HepG2 (cell line): Measurements from ENCODE around the gene CDC42EP1. TPM values are rescaled to one million over a fixed set of nuclear protein-coding genes. Genes with fewer than 3 reads are reported as not detected.

Source experiments
- ATAC-seq: fragments of 200-7000 bp; cut with Tn5 transposase; 3 replicates; pipeline ENCODE4 v1.9.1; 2020; ENCODE audit warnings: mild to moderate bottlenecking, moderate library complexity
- BruUV-seq: library from RNA; stranded (reverse); fragments of 400-500 nt; replicated peaks from 2 replicates; lab custom pipeline; 2021; lab: Mats Ljungman, UMichigan
- CTCF ChIA-PET: fragments of 300-600 bp; formaldehyde crosslinking; extraction: SDS; loops from one replicate; lab custom pipeline; 2021; ENCODE audit warnings: low total read pairs, inconsistent platforms, low intra/inter-chr PET ratio; lab: Yijun Ruan, JAX
- POLR2A ChIA-PET: fragments of 350-600 bp; sonication (Branson Sonifier 250); formaldehyde crosslinking; loops from one replicate; lab custom pipeline; 2020; ENCODE audit warnings: antibody characterized with exemption, inconsistent platforms; lab: Yijun Ruan, JAX
- DNase-seq: peaks from one replicate; pipeline ENCODE4 v3.0.0-alpha.2; 2015; ENCODE audit warnings: low spot score
- FAIRE-seq: peaks from 3 replicates; lab custom pipeline; 2011; peaks lifted over from hg19 to GRCh38; lab: Jason Lieb, UNC
- H2AFZ ChIP-seq: one replicate; pipeline ENCODE4 v1.6.1; 2011; ENCODE audit warnings: low read length, inconsistent platforms
- H3K27ac ChIP-seq: fragments of 300-600 bp; 3 replicates; pipeline ENCODE4 v1.8.0; 2011; ENCODE audit warnings: mixed run types, mild to moderate bottlenecking, mixed read lengths, low read length, inconsistent platforms; ENCODE audit not compliant: insufficient read depth; ENCODE audit errors: extremely low read length
- H3K27me3 ChIP-seq, 2 experiments: fragments of 200-600 bp in 1 of 2; 2 replicates in 1 of 2; 3 replicates in 1 of 2; pipeline versions ENCODE4 v1.6.0 to v1.8.0; 2011; ENCODE audit warnings: low read length in 2 of 2, mild to moderate bottlenecking in 2 of 2, moderate library complexity in 2 of 2, inconsistent platforms in 1 of 2; ENCODE audit not compliant: insufficient read depth in 2 of 2, control insufficient read depth in 1 of 2
- H3K36me3 ChIP-seq, 2 experiments: fragments of 200-600 bp in 1 of 2; replicated peaks in 1 of 2; 2 replicates in 1 of 2; 3 replicates in 1 of 2; pipeline versions ENCODE4 v1.5.1 to v1.8.0; 2011; ENCODE audit warnings: low read length in 2 of 2, inconsistent platforms in 1 of 2; ENCODE audit not compliant: insufficient read depth in 2 of 2, control insufficient read depth in 1 of 2
- H3K4me1 ChIP-seq: 2 replicates; pipeline ENCODE4 v1.5.1; 2012; ENCODE audit warnings: low read length, inconsistent platforms; ENCODE audit not compliant: insufficient read depth
- H3K4me2 ChIP-seq: 2 replicates; pipeline ENCODE4 v1.6.0; 2011; ENCODE audit warnings: low read depth, low read length, inconsistent platforms
- H3K4me3 ChIP-seq, 3 experiments: fragments of 200-600 bp in 1 of 3; sonication (generic), shearing (Covaris generic) in 1 of 3; replicated peaks in 1 of 3; 2 replicates each; pipeline ENCODE4 v1.5.1; 2011 to 2016; ENCODE audit warnings: low read length in 3 of 3, inconsistent platforms in 2 of 3, low read depth in 2 of 3, mild to moderate bottlenecking in 2 of 3, control low read depth in 1 of 3, mixed read lengths in 1 of 3; ENCODE audit not compliant: insufficient read depth in 1 of 3
- H3K79me2 ChIP-seq: one replicate; pipeline ENCODE4 v1.6.1; 2011; ENCODE audit warnings: low read length, inconsistent platforms; ENCODE audit not compliant: insufficient read depth
- H3K9ac ChIP-seq: 2 replicates; pipeline ENCODE4 v1.6.0; 2011; ENCODE audit warnings: mild to moderate bottlenecking, low read depth, low read length, inconsistent platforms; ENCODE audit not compliant: insufficient read depth
- H3K9me3 ChIP-seq: 2 replicates; pipeline ENCODE4 v1.5.1; 2012; ENCODE audit warnings: mild to moderate bottlenecking, low read length
- H4K20me1 ChIP-seq: 2 replicates; pipeline ENCODE4 v1.6.0; 2011; ENCODE audit warnings: inconsistent platforms, mild to moderate bottlenecking, low read length, moderate library complexity; ENCODE audit not compliant: insufficient read depth
- GFI1 ChIP-seq: sonication (generic); formaldehyde crosslinking; IDR thresholded peaks from 2 replicates; pipeline ENCODE4 v1.5.0; 2020; ENCODE audit warnings: missing genetic modification reagents, mild to moderate bottlenecking, borderline replicate concordance
- HDAC2 ChIP-seq: sonication (generic); formaldehyde crosslinking; IDR thresholded peaks from 2 replicates; pipeline ENCODE4 v1.4.0; 2020; ENCODE audit warnings: missing genetic modification reagents
- IRF1 ChIP-seq: sonication (generic); formaldehyde crosslinking; IDR thresholded peaks from 2 replicates; pipeline ENCODE4 v1.4.0; 2020; ENCODE audit warnings: low read depth, mild to moderate bottlenecking, missing genetic modification reagents
- KDM3A ChIP-seq: IDR thresholded peaks from 2 replicates; pipeline ENCODE4 v1.6.1; 2018; ENCODE audit warnings: low read depth, missing compliant biosample characterization
- KLF11 ChIP-seq: IDR thresholded peaks from 2 replicates; pipeline ENCODE4 v1.6.1; 2016; ENCODE audit warnings: missing compliant biosample characterization
- MTF1 ChIP-seq: sonication (generic); formaldehyde crosslinking; IDR thresholded peaks from 2 replicates; pipeline ENCODE4 v1.5.0; 2020; ENCODE audit warnings: missing genetic modification reagents
- NFIB ChIP-seq: sonication (generic); formaldehyde crosslinking; IDR thresholded peaks from 2 replicates; pipeline ENCODE4 v1.9.0; 2021; ENCODE audit warnings: missing genetic modification reagents, mild to moderate bottlenecking, borderline replicate concordance
- NFKBIZ ChIP-seq: IDR thresholded peaks from 2 replicates; pipeline ENCODE4 v1.6.1; 2018; ENCODE audit warnings: missing genetic modification reagents, missing compliant biosample characterization
- NONO ChIP-seq, 2 experiments: fragments of 450-650 bp in 1 of 2; sonication (generic) in 1 of 2; formaldehyde crosslinking in 1 of 2; IDR thresholded peaks in 1 of 2; conservative IDR thresholded peaks in 1 of 2; 2 replicates each; pipeline versions ENCODE4 v1.6.1 to v1.8.0; 2017 to 2022; ENCODE audit warnings: mild to moderate bottlenecking in 1 of 2, missing genetic modification reagents in 1 of 2, moderate library complexity in 1 of 2
- NR2C2 ChIP-seq: sonication (generic); formaldehyde crosslinking; IDR thresholded peaks from 2 replicates; pipeline ENCODE4 v1.4.0; 2020; ENCODE audit warnings: missing genetic modification reagents, mild to moderate bottlenecking, moderate library complexity, borderline replicate concordance
- PAF1 ChIP-seq: IDR thresholded peaks from 2 replicates; pipeline ENCODE4 v1.6.1; 2016; ENCODE audit warnings: missing genetic modification reagents, missing compliant biosample characterization
- PCBP1 ChIP-seq: fragments of 200-400 bp; formaldehyde crosslinking; IDR thresholded peaks from 2 replicates; pipeline ENCODE4 v1.6.1; 2017; ENCODE audit warnings: mild to moderate bottlenecking, low read depth, low read length, borderline replicate concordance
- SMAD1 ChIP-seq: sonication (generic); formaldehyde crosslinking; IDR thresholded peaks from 2 replicates; pipeline ENCODE4 v1.4.0; 2020; ENCODE audit warnings: missing genetic modification reagents, low read depth, mild to moderate bottlenecking, borderline replicate concordance
- THAP9 ChIP-seq: sonication (generic); formaldehyde crosslinking; IDR thresholded peaks from 2 replicates; pipeline ENCODE4; 2020; ENCODE audit warnings: missing genetic modification reagents, mild to moderate bottlenecking, borderline replicate concordance
- XRCC5 ChIP-seq: fragments of 200-400 bp; formaldehyde crosslinking; optimal IDR thresholded peaks from 2 replicates; pipeline ENCODE3; 2017; ENCODE audit warnings: mild to moderate bottlenecking, low read length
- ZNF101 ChIP-seq: sonication (generic); formaldehyde crosslinking; IDR thresholded peaks from 2 replicates; pipeline ENCODE4 v1.4.0; 2020; ENCODE audit warnings: mild to moderate bottlenecking, low read depth, missing genetic modification reagents, borderline replicate concordance
- WGBS: methylation state at CpG from one replicate; pipeline ENCODE4 v1.1.6; 2017; ENCODE audit warnings: low lambda C conversion rate; 5-methylcytosine and 5-hydroxymethylcytosine counted together
- in situ Hi-C: cut with HindIII; loops from 2 replicates; pipeline ENCODE4 v1.10.0; 2017; ENCODE audit warnings: low pct_unique_long_range_greater_than_20kb; ENCODE audit not compliant: extremely low pct_ligation_motif_present
- intact Hi-C: fragments of 100-400 bp; cut with micrococcal nuclease; formaldehyde crosslinking; loops from one replicate; pipeline ENCODE4 v1.10.0; 2022; ENCODE audit not compliant: unreplicated experiment
- polyA plus RNA-seq, 8 experiments: library from polyadenylated mRNA; depleted of rRNA in 3 of 8; stranded (reverse) in 7 of 8; unstranded in 1 of 8; fragments of >200 nt; fragmentation: Illumina TruSeq in 4 of 8; extraction: Trizol in 4 of 8; gene quantifications; 2 replicates each; pipeline versions ENCODE4 v1.2.1 to v1.2.3, GENCODE V29; 2011 to 2016; ENCODE audit warnings: low read depth in 4 of 8, missing spikeins in 1 of 8, mixed read lengths in 1 of 8; ENCODE audit not compliant: insufficient read depth in 1 of 8
- total RNA-seq, 5 experiments: library from RNA; depleted of rRNA; stranded (reverse); fragments of >200 nt; fragmentation: Illumina TruSeq; extraction: Trizol; gene quantifications; 2 replicates each; pipeline ENCODE4 v1.2.3, GENCODE V29; 2016; ENCODE audit warnings: low read depth in 1 of 5
- TF ChIP-seq, protein P1 (sequence below): sonication (generic); formaldehyde crosslinking; IDR thresholded peaks from 2 replicates; pipeline ENCODE4 v1.5.1; 2020; ENCODE audit warnings: mild to moderate bottlenecking, moderate library complexity, missing genetic modification reagents

The CDC42EP1 gene
- total and polyA plus RNA-seq, 2 of the 13 experiments (the other 11 are each of a cell fraction or from before 2014, with no cell fraction given) = 17.1 to 29.5 TPM

DNA sequence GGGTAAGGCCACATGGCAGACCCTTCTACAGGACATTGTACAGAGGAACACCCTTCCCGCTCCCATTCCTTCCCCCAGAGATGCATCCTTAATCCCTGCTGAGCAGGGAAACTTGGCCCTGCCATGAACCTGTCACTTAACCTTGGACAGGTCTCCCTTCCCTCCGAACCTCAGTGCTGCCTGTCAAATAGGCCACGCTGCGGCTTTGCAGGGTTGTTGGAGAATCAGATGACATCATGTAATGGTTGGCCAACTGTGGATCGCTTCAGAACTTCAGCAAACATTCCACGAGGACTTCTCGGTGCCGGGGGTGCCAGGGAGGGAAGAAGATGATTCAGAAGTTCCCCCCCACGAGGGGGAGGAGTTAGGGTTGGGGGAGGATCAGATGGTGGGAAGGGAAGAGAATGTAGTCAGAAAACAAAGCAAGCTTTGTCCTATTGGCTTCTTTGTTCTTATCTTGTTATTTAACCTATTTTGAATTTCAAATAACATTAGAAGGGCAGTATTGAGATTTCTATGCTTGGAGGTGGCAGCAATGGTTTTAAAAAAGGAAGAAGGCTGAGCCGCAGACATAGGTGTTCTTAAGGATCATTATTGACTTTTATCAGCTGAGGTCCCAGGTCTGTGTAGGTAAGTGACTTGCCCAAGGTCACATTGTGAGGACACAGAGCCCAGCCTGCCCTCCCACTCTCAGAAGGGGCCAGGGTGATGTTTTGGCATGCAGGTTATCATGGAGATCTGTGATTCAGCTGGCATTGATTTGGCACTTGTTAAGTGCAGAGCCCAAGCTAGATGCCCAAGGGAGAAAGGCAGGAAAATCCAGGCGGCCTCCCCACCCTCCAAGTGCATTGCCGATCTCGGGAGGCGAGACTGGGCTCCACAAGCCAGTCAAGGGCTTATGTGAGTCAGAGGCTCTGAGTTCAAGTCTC lies 3.1 kb downstream of the CDC42EP1 start:
- in situ Hi-C loops = no loop called here
- H3K9me3 ChIP-seq = no peaks in the 10 kb centered on the region
- peak overlapping the region; percentile 99 for H3K9ac ChIP-seq
- H3K79me2 ChIP-seq = peaks cover 60% of the 10 kb centered on the region
- FAIRE-seq = peak; percentile 87
- H3K27ac ChIP-seq = peak overlapping the region; percentile 91
- H3K4me1 ChIP-seq = peaks cover 81% of the 10 kb centered on the region
- intact Hi-C loops = loop anchor here (1.0 kb wide), 1 partner anchor 18 kb away; no protein-coding TSS in a partner anchor
- peaks cover 12 to 34% of the 10 kb centered on the region in 2 experiments for H3K36me3 ChIP-seq
- peak overlapping the region; percentile 0 to 98 (median 29); a peak in 4 of 6 replicates for H3K4me3 ChIP-seq
- H3K4me2 ChIP-seq = peak overlapping the region; percentile 96
- CTCF ChIA-PET = interaction anchor here (2.4 to 4.1 kb wide), 2 partner anchors 18 to 24 kb away, joined by 11 to 39 read pairs; no protein-coding TSS in a partner anchor
- DNase-seq = peak; percentile 97
- POLR2A ChIA-PET = interaction anchor here (0.8 to 17.5 kb wide), 15 partner anchors 8 to 95 kb away, joined by 3 to 976 read pairs (median 5); partner anchors contain the start of genes GGA1, LGALS2 and PDXP
- H2AFZ ChIP-seq = no peak overlapping the region
- no TSS peak for BruUV-seq
- WGBS = 7% methylated on average over 10 of the region's 14 CpGs
- ATAC-seq = peak; percentile 21
- no peaks in the 10 kb centered on the region; a peak in 1 of 5 replicates for H3K27me3 ChIP-seq
- H4K20me1 ChIP-seq = peaks cover 42% of the 10 kb centered on the region
- TF ChIP-seq KDM3A (CRISPR knock-in tag) (peak; percentile 43; the same call in 1 of the 2 replicates), NR2C2 (CRISPR knock-in tag) (peak; percentile 48; the same call in 1 of the 2 replicates), NFKBIZ (CRISPR knock-in tag) (no peak), PAF1 (CRISPR knock-in tag) (peak; percentile 22; the same call in 1 of the 2 replicates), KLF11 (CRISPR knock-in tag) (no peak), NFIB (CRISPR knock-in tag) (no peak), GFI1 (CRISPR knock-in tag) (0 out of 2 replicates have a peak, but pooled peaks have one; percentile 17), NONO (IDR thresholded peaks at IDR 0.05) (no peak), NONO (CRISPR knock-in tag; conservative IDR thresholded peaks at IDR 0.05) (peak; percentile 56; the same call in 1 of the 2 replicates), PCBP1 (no peak), IRF1 (CRISPR knock-in tag) (no peak), HDAC2 (CRISPR knock-in tag) (peak; percentile 50), MTF1 (CRISPR knock-in tag) (no peak), THAP9 (CRISPR knock-in tag) (no peak), SMAD1 (CRISPR knock-in tag) (no peak), ZNF101 (no peak), XRCC5 (peak; percentile 44)
- TF ChIP-seq, protein P1, sequence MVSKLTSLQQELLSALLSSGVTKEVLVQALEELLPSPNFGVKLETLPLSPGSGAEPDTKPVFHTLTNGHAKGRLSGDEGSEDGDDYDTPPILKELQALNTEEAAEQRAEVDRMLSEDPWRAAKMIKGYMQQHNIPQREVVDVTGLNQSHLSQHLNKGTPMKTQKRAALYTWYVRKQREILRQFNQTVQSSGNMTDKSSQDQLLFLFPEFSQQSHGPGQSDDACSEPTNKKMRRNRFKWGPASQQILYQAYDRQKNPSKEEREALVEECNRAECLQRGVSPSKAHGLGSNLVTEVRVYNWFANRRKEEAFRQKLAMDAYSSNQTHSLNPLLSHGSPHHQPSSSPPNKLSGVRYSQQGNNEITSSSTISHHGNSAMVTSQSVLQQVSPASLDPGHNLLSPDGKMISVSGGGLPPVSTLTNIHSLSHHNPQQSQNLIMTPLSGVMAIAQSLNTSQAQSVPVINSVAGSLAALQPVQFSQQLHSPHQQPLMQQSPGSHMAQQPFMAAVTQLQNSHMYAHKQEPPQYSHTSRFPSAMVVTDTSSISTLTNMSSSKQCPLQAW (CRISPR knock-in tag) = peak; percentile 26; the same call in 1 of the 2 replicates
